Activated gamma-delta T cell treated with anti-CD3 and anti-CD28 coated beads, Interleukin-2, amount 50 U/mL, for 16 hours (primary cell): ENCODE results near the gene BCAS1.

Experiments
- DNase-seq: peaks from one replicate; pipeline ENCODE4 v3.0.0-alpha.2; 2020; ENCODE audit warnings: low read depth

The BCAS1 gene

GRCh38 chr20:53960579-53961272, 109.7 kb downstream of the BCAS1 start:
- DNase-seq: no peak

GRCh38 chr20:53959911-53960578, 110.3 kb downstream of the BCAS1 start:
- no peak for DNase-seq

- DNase-seq: no peak
Measured at GRCh38 chr20:53958260-53958659, 112.1 kb downstream of the BCAS1 start.

- no peak for DNase-seq
Measured at GRCh38 chr20:53957451-53958172, 112.8 kb downstream of the BCAS1 start.

GRCh38 chr20:53956013-53956715, 114.2 kb downstream of the BCAS1 start:
- no peak for DNase-seq

GRCh38 chr20:53954723-53955658, 115.4 kb downstream of the BCAS1 start:
- no peak for DNase-seq

GRCh38 chr20:53952528-53953096, 117.8 kb downstream of the BCAS1 start:
- no peak for DNase-seq

GRCh38 chr20:53950578-53950977, 119.8 kb downstream of the BCAS1 start:
- DNase-seq: no peak

GRCh38 chr20:53950031-53950430, 120.4 kb downstream of the BCAS1 start:
- DNase-seq: no peak

- DNase-seq: peak; percentile 65
Measured at GRCh38 chr20:53949319-53949839, 121.0 kb downstream of the BCAS1 start.

GRCh38 chr20:53948383-53949318, 121.7 kb downstream of the BCAS1 start:
- DNase-seq: no peak

- DNase-seq: no peak
Measured at GRCh38 chr20:53947501-53948195, 122.7 kb downstream of the BCAS1 start.

- no peak for DNase-seq
Measured at GRCh38 chr20:53946106-53946505, 124.3 kb downstream of the BCAS1 start.

GRCh38 chr20:53945478-53945877, 124.9 kb downstream of the BCAS1 start:
- no peak for DNase-seq

- DNase-seq: no peak
Measured at GRCh38 chr20:53944796-53945195, 125.6 kb downstream of the BCAS1 start.

GRCh38 chr20:53943522-53944291, 126.7 kb downstream of the BCAS1 start:
- no peak for DNase-seq

- DNase-seq: no peak
Measured at GRCh38 chr20:53942973-53943372, 127.4 kb downstream of the BCAS1 start.

- DNase-seq: no peak
Measured at GRCh38 chr20:53942472-53942816, 128.0 kb downstream of the BCAS1 start.
